Measurements from ENCODE around the gene FADS6.
A peak's percentile ranks its signal among the peaks of the same experiment; 100 is the strongest.
"Not testable (repeated sequence)": the region's sequence is repeated elsewhere in the genome, so short reads cannot be mapped to it uniquely, and the experiment has no call there.

FADS6 gene

DNA sequence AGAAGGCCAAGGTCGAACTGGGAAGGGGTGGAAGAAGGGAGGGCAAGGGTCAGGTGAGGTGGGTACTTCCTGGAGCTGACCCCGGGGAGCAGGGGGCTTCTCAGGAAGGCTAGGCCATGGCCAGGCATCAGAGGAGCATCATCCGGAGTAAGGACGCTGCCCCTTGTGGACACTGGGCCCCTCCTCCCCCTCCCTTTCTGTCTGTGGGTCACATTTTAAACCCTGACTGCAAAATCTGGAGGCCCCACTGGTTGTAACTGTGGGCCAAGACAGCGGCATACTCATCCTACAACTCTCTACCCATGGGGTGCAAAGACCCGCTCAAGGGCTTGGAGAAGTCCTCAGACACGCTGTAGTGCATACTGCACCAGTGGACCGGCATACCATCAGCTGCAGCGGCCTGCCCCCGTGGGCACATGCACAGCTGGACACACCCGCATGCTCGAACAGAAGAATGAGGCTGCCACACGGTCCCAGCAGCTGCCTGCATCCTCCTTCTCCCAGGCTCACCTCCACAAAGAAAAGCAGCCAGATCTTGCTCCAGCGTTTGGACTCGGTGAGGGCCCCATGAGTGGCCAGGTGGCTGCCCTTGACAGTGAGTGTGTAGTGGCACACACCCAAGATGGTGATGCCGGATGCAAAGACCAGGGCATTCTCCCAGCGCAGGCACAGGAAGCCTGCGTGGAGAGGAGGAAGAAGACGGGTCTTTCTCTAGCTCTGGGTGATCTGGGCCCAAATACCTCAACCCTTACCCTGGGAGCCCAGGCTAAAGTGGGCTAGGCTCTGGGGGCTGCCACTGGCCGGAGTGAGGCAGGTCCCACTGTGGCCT is 1.2 kb downstream of the FADS6 start:
- no peak for DNase-seq (ENCODE audit: low spot score)

DNA sequence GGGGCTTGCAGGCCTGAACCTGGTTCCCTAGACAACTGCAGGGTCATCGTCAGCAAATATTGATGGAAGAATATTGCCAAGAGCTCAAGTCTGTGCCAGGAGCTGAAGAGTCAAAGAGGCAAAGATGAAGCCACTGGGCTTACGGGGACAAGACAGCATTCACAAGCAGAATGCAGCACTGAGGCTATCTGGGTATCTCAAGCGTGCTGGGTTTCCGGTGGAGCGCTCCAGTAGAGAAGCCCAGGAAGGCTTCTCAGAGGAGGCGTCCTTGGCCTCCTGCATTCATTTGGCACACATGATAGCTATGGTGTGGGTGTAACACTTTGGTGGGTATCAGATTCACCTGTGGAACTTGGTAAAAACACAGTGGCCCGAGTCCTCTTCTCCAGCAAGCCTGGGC is 2.9 kb downstream of the FADS6 start:
- no peak for DNase-seq (ENCODE audit: low spot score)

DNA sequence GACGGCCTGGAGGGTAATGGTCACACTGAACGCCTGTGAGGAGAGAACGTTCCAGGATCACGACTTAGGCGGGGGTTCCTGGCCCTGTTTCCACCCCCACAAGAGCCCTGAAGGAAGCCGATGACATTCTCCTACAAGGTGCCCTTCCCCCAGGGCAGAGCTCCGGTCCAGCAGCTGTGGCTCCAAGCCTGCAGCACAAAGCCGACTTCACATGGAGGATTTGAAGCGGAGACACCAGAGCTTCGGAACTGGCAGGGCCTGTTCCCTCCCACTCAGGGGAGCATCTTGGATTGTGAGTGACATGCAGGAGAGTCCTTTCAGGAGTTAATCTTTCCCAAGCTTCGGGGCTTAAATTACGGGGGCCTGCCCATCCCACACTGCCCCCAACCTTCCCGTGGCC is 5.0 kb downstream of the FADS6 start:
- DNase-seq (ENCODE audit: low spot score), result no peak

DNA sequence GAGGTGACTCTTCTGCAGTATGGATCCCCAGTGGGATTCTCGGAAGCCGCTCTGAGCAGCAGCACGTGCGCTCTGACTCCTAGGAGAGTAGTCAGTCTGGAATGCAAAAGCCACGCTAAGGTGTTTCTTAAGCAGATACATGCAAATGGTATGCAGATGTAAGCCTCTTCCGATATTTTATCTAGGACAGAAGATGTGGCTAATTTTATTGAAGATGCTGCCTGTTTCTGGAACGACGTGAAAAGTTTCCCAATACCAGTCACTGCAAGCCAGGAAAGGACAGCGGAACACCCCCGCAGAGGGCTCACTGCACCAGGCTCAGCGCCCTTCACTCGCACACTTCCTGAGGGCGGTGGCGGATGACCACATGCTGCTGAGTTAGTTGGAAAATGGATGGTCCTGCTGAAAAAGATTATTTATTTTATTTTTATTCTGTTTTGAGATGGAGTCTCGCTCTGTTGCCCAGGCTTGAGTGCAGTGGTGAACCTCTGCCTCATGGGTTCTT is 10.1 kb downstream of the FADS6 start:
- no peak for DNase-seq (ENCODE audit: low spot score)

DNA sequence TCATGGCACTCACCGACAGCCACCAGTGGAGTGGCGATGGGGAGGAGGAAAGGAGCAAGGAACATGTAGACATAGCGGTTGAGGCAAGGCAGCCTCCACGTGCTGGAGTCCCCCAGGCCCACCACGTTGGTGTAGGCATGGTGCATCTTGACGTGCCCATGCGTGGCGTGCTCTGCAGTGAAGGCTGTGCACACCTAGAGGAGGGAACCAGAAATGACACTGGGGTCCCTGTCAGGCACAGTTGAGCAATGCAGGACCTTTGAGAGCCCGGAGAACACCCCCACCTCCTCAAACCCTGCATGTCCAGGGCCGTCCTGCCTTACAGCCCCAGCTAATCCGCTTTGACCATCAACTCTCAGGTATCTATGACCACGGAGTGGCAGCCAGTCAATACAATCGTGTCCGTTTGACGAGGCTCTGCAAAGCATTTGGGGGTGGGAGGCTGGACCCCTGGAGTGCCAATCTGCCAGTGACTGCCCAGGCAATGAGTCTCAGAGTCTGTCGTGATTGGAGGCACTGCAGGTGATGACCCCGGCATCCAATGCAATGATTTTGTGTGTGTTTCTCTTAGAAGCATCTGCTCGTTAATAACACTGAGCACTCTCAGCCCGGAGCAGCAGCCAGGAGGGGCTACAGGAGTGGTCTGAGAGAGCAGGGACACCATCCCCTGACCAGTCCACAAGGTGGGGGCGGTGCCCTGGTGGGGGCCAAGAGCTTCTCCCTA is 10.8 kb downstream of the FADS6 start:
- no peak for DNase-seq (ENCODE audit: low spot score)

DNA sequence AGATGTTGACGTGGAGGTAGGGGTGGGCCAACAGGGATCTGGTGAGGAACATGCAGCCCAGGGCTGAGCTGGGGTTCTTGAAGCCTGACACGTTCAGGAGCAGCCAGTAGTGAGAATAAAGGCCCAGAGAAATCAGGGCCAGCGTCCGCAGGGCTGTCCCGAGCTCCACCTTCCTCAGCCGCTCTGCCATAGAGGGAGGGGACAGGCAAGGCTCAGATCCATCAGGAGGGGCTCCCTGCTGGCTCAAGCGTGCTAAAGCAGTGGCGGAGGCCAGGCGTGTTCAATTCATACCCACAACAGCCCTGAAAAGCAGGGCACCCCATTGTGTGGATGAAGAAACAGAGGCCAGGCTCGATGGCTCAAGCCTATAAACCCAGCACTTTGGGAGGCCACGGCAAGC is 12.4 kb downstream of the FADS6 start:
- DNase-seq (ENCODE audit: low spot score), result no peak

DNA sequence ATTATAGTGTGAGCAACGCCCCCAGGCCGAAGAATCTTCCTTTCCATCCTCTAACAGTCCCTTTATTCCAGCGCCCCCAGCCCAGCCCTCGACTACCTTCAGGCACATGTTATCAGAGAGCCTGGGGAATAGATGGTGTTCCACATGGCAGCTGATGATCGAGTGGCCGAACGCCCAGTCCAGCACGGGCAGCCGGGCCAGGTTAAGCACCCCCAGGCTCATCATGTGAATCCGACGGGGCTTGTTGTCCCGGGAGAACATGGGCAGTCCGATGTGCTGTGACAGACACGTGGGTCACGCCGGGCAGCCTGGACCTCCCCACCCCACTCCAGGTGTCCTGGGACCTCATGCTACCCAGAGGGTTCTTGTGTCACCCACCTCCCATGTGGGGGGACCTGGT is 14.1 kb downstream of the FADS6 start:
- no peak for DNase-seq (ENCODE audit: low spot score)

DNA sequence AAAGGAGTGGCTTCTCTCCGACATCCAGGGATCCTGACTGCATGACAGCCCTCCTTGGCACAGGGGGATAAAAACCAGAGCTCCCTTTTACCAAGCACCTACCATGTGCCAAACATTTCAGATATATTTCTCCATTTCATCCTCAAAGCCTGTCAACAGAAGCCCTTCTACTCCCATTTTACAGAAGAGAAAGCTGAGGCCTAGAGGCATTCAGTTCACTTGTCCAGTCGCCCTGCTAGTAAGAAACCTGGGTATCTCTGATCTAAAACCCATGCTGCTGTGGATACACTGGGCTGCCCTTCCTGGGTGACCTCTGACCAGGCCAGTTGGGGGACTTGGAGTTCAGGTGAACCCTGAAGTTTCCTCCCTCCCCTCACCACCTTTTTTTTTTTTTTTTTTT is 14.8 kb downstream of the FADS6 start:
- DNase-seq (ENCODE audit: low spot score), result no peak

DNA sequence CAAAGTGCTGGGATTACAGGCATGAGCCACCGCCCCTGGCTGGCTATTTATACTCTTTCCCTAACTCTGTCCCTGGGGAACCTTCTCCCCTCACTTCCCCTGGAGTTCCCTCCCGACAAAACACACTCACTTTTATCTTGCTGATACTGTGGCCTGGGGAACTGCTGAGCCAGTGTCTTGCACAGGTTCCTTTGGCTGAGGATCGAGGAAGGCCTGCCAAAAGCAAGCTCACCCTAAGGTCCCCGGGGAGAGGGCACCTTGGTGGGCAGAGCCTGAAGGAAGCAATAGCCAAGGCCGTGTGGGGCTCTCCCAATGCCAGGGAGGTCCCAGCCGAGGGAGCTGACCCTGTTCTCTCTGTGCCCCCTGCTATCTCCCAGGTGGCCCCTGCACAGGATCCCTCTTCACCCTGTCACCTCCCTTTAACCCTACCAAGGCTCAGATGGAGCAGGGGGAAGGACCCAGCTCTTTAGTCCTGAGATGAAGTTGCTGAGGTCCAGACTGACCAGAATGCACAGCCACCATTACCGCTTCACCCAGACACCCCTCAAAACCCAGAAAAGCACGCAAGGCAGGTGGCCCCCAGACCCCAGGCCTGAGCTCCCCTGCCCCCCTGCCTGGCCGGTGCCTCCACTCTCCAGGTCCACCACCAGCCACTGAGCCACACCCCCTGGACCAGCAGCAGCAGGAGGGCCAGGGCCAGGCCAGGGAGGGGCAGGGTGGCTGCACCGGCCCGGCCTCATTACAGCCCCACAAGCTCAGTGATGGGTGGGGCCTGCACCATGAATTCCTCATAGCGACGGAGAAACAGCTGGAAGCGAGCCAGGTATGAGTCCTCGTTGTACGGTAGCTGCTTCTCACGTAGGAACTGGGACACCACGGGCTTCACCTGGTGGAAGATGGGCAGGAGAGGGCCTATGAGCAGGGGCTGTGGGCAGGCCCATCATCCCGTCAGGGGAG is 15.6 kb downstream of the FADS6 start:
- DNase-seq (ENCODE audit: low spot score), result peak; percentile 94

DNA sequence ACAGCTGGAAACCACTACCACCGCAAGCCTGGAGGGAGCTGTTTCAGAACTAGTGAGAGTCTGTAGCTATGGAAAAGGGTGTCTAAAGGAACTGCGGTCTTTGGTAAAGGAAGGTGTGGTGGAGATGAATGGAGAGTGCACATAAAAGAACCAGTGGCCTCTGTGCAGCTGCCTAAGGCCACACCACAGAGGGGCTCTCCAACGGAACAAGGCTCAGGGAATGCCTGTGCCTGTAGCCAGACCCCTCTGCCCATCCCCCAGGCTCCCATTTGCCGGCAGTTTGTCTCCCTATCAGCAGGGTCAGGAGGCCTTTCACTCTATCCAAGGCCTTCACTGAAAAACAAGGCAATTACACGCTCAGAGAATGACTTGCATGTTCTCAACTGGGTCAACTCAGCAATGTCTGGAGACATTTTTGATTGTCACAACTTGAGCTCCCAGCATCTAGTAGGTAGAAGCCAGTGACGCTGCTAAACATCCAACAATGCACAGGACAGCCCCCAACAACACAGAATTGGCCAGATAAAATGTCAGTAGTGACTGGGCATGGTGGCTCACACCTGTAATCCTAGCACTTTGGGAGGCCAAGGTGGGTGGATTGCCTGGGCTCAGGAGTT is 17.3 kb downstream of the FADS6 start:
- DNase-seq (ENCODE audit: low spot score), result no peak

DNA sequence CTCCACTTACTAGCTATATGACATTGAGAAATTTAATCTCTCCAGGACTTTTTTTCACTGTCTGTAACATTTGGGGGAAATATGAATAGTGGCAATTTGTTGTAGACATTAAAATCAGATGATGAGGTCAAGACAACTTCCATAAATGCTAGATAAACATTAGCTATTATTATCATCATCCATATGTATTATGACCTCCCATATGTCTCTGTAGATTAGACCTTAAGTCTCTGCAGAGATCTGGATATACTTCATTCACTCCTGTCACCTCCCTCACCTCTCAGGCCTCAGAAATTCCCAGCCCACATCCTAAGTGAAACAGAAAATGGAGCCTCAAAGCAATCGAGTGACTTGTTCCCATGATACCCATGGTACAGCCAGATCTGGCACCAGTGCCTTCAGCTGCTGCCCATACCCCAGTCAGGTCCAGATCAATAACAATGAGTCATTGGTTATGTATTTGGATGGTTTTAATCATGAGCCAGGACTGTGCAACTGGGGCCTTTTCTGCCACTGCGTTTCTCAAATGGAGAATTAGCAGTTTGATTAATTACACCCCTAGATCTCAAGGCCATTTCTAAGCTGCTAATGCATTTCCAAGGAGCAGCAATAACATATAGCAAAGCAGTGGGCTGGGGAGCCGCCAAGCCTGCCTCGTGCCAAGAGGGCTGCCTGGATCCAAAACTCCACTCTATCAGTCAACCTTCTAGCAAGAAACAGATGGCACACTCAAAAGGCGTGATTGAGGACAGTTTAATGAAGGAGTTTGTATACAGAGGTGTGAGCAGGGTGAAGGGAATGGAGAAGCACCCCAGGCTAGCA is 18.1 kb downstream of the FADS6 start:
- DNase-seq (ENCODE audit: low spot score), result no peak

DNA sequence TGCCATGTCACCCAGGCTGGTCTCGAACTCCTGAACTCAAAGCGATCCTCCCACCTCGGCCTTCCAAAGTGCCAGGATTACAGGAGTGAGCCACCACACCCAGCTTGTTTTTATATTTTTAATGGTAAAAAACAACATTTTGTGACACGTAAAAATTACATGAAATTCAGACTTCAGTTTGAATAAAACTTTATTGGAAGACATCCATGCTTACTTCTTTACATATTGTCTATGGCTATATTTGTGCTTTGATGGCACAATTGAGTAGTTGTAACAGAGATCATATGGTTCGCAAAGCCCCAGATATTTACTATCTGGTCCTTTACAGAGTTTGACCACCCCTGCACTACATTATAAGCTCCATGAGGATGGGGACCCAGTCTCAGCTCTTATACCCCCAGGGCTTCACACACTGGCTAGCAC is 18.8 kb downstream of the FADS6 start:
- DNase-seq (ENCODE audit: low spot score), result no peak

DNA sequence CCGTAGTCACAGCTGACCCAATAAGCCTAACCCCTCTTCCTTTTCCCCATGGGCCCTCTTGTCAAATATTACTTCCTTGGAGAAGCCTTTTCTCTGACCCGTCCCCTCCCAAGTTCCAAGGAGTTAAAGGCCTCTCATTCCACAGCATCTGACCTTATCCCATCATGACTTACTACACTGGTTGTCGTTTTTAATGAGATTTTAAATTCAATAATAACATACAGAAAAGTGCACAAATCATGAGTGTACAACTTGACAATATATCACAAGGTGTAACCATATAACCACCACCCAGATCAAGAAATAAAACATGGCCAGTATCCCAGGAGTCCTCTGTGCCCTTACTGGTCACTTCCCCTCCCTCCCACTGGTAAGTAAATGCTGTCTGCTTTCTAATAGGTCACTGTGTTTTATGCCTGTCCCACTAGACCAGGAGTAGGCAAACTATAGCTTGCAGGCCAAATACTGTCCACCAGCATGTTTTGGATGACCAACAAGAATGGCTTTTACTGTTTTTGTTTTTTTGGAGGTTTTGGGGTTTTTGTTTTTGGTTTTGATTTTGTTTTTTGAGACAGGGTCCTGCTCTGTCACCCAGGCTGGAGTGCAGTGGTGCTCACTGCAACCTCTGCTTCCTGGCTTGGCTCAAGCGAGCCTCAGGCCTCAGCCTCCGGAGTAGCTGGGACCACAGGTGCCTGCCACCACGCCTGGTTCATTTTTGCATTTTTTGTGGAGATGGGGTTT is 19.4 kb downstream of the FADS6 start:
- DNase-seq (ENCODE audit: low spot score), result peak; percentile 24

DNA sequence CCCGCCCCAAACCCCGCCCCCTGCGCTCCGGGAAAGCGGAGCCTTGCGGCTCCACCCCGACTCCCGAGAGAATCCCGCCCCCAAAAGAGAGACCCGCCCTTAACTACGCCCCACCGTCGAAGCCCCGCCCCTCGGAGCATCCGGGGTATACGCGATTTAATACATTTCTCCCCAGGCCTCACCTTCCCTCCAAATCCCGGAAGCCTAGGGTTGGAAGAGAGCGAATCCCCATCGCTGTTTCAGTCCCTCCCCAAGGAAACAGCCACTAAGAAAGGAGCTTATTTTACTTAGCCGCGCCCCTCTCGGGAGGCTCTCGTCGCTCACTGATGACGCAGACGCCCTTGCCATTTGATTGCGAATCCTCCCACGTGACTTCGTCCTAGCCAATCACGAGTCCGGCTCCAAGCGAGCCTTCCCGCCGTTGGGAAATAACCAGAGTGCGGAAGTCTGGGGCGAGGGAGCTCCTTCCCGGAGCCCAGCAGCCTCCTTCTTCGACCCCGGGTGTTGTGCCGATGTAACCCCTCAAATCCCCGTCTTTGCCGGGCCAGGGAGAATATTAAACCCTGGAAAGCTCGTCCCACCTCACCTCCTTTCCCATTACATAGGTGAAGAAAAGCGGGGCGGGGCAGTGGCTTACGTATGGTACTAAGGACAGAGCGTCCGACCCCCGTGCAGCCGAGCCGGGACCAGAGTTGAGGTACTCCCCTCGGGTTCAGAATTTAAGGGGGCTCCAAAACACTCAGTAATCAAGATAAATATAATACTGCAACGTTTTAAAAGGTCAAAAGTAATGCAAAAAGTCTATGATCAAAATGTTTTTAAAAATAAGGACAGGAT is 20.2 kb downstream of the FADS6 start:
- peak; percentile 99 for DNase-seq (ENCODE audit: low spot score)

DNA sequence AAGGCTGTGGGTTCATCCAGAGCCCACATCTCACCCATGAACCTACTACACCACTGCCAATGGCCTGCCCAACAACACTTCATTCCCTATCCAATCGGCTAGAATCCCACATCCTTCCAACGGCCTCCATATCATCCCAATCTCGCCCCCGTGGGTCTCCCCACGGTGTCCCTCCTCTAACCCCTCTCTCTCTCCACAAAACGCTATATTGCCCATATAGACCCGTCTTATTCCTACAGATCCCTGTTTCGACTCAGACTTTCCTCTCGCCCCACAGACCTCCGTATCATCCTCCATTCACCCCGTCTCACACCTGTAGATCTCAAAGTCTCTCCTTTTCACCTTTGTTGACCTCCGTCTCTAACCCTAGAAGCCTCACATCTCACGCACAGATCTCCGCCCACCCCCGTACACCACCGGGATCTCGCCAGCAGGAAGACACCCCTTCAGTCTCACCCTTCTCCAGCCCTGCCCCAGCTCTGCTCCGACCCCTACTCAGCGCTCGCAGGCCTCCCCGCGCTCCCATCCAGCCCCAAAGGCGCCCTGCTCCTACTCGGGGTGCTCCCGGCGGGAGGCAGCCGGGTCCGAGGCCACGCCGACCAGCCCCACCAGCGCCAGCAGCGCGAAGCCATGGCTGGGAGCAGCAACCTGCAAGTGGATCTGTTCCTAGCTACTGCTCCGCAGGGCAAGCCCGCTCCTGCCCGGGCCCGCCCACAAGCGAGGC is 21.0 kb downstream of the FADS6 start, which contains the start of gene FDXR:
FDXR (minus strand) TSS at position 682 of the 724 bp plus-strand sequence; CDS start at position 632, 50 bp downstream.
- DNase-seq (ENCODE audit: low spot score), result no peak

DNA sequence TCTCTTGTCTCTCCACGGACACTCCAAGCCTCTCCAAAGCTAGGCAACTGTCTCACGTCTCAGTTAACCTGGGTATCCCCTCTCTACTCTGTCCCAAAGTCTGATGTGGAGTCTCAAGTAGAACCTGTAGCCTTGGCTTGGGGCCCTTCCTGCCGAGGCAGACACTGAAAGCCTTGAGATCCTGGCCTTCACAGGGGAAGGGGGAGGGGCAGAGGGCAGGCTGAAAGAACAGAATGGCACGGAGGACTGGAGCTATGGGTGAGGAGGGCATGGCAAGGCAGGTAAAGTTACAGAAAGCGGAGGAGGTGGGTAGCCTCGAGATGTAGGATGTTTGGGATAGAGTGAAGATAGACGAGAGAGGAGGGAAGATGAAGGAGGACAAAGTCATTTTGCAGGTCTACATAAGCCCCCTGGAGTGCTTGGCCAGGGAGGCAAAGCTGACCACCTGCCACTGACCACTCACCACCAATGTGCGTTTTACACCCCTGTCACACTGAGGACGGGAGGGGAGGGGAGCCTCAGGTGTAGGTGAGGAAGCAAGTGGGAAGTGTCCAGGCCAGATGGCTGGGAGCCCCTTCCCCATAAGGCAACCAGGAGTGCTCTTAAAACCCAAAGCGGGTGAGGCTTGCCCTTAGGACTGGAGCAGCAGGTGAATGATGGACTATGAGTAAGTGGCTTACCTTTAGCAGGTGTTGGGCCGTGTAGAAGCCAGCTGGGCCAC is 21.9 kb downstream of the FADS6 start:
- DNase-seq (ENCODE audit: low spot score), result no peak

DNA sequence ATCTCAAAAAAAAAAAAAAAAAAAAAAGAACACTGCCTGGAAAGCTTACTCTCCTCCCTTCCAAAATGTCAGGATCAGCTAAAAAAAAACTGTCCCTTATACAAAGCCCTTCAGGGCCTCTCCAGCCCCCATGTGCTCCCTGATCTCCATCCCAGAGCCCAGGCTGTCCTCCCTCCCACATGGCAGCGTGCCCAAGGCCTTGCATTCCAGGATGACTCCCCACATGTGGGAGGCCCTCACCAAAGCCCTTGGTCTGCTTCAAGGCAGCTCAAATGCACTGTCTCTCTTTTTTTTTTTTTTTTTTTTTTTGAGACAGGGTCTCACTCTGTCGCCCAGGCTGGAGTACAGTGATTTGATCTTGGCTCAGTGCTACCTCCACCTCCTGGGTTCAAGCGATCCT is 22.9 kb downstream of the FADS6 start:
- no peak for DNase-seq (ENCODE audit: low spot score)

DNA sequence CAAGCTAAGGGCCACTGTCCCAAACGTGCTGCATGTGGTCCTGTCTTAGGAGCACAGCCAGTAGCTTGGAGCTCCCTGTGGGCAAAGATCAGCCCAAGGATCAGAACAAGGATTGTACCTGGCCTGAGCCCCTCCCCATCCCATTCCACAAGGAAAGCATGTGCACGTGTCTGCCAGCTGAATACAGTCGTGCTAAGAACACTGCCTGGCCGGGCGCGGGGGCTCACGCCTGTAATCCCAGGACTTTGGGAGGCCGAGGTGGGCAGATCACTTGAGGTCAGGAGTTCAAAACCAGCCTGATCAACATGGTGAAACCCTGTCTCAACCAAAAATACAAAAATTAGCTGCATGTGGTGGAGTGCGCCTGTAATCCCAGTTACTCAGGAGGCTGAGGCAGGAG is 23.4 kb downstream of the FADS6 start:
- DNase-seq (ENCODE audit: low spot score), result not testable (repeated sequence)
